Measurements from ENCODE around the gene HAUS7.

DNA sequence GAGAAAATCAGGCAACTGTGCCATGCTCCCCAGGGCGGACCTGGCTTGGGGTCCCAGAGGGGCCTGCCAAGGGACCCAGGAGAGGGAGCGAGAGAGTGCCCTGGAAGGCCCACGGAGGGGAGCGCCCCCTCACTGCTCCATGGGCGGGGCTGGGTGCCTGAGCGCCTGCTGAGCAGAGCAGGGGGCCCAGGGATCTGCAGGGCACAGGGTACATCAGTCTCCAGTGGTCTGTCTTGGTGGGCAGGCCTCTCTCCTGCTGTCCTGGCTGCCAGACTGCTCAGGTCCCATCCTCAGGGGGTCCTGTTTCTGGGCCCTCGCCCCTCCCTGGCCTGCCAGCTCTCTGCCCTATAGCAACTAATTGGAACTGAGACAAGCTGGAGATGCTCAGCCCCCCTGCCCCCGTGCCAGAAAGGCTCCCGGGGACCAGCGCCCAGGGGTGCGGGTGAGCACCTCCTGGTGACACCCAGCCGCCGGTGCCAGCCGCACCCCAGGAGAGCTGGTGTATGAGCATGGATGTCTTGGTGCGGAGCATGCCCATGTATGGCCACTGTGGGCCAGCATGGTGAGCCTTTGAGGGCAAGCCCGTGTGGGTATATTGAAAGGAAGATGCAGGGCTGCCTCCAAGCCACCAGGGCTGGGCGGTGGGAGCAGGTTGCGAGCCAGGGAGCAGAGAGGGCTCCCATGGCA, 25.7 kb upstream of the HAUS7 start:
- no peak for TF ChIP-seq ZNF8 (CRISPR knock-in tag; IDR thresholded peaks at IDR 0.05)
- TF ChIP-seq, protein P1, sequence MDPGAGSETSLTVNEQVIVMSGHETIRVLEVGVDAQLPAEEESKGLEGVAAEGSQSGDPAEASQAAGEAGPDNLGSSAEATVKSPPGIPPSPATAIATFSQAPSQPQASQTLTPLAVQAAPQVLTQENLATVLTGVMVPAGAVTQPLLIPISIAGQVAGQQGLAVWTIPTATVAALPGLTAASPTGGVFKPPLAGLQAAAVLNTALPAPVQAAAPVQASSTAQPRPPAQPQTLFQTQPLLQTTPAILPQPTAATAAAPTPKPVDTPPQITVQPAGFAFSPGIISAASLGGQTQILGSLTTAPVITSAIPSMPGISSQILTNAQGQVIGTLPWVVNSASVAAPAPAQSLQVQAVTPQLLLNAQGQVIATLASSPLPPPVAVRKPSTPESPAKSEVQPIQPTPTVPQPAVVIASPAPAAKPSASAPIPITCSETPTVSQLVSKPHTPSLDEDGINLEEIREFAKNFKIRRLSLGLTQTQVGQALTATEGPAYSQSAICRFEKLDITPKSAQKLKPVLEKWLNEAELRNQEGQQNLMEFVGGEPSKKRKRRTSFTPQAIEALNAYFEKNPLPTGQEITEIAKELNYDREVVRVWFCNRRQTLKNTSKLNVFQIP (CRISPR knock-in tag; IDR thresholded peaks at IDR 0.05; ENCODE audit: borderline replicate concordance, low read depth): no peak
